Stimulated activated memory B cell treated with anti-CD40 and anti-IgM and Interleukin-4, amounts not matched to agents 10 μg/mL and 1 μg/mL and 100 μg/mL, for 72 hours (primary cell): ENCODE data around the gene CDH13.

Source experiments
- ATAC-seq: fragments of 150-1000 bp; cut with Tn5 transposase; 2 replicates; pipeline ENCODE4 v1.10.0; 2021
- H3K27ac Mint-ChIP-seq: one replicate; pipeline ENCODE4 v1.8.0; 2022; ENCODE audit warnings: mild to moderate bottlenecking, mixed read lengths
- H3K27me3 Mint-ChIP-seq: one replicate; pipeline ENCODE4 v1.8.0; 2022; ENCODE audit warnings: mixed read lengths
- H3K36me3 Mint-ChIP-seq: one replicate; pipeline ENCODE4 v1.8.0; 2022; ENCODE audit warnings: mixed read lengths
- H3K4me1 Mint-ChIP-seq: one replicate; pipeline ENCODE4 v1.8.0; 2022; ENCODE audit warnings: mixed read lengths
- H3K4me3 Mint-ChIP-seq: one replicate; pipeline ENCODE4 v1.8.0; 2022; ENCODE audit warnings: mild to moderate bottlenecking, moderate library complexity, mixed read lengths
- H3K9me3 Mint-ChIP-seq: one replicate; pipeline ENCODE4 v1.8.0; 2022; ENCODE audit warnings: mixed read lengths

CDH13 gene

GRCh38 chr16:83393196-83393981, 766.6 kb downstream of the CDH13 start:
- Mint-ChIP-seq H3K9me3 (peaks cover 19% of the 10 kb centered on the region), H3K4me3 (no peak overlapping the region), H3K27ac (no peak overlapping the region), H3K27me3 (peaks cover 11% of the 10 kb centered on the region), H3K36me3 (no peaks in the 10 kb centered on the region), H3K4me1 (no peaks in the 10 kb centered on the region)
- no peak for ATAC-seq

- no peak for ATAC-seq
- H3K27ac Mint-ChIP-seq = no peak overlapping the region
- no peaks in the 10 kb centered on the region for H3K4me1 Mint-ChIP-seq
- H3K36me3 Mint-ChIP-seq = no peaks in the 10 kb centered on the region
- peaks cover 7% of the 10 kb centered on the region for H3K27me3 Mint-ChIP-seq
- peaks cover 19% of the 10 kb centered on the region for H3K9me3 Mint-ChIP-seq
- H3K4me3 Mint-ChIP-seq = no peak overlapping the region
Observed at GRCh38 chr16:83397601-83398291, 771.0 kb downstream of the CDH13 start.

GRCh38 chr16:83400234-83400633, 773.5 kb downstream of the CDH13 start:
- H3K27ac Mint-ChIP-seq = no peak overlapping the region
- ATAC-seq = no peak
- peaks cover 10% of the 10 kb centered on the region for H3K9me3 Mint-ChIP-seq
- no peaks in the 10 kb centered on the region for H3K36me3 Mint-ChIP-seq
- no peak overlapping the region for H3K4me3 Mint-ChIP-seq
- peaks cover 11% of the 10 kb centered on the region for H3K27me3 Mint-ChIP-seq
- no peaks in the 10 kb centered on the region for H3K4me1 Mint-ChIP-seq

GRCh38 chr16:83402160-83402814, 775.5 kb downstream of the CDH13 start:
- no peak overlapping the region for H3K4me3 Mint-ChIP-seq
- no peaks in the 10 kb centered on the region for H3K4me1 Mint-ChIP-seq
- no peaks in the 10 kb centered on the region for H3K9me3 Mint-ChIP-seq
- no peaks in the 10 kb centered on the region for H3K36me3 Mint-ChIP-seq
- no peak for ATAC-seq
- peaks cover 24% of the 10 kb centered on the region for H3K27me3 Mint-ChIP-seq
- H3K27ac Mint-ChIP-seq = no peak overlapping the region

- no peaks in the 10 kb centered on the region for H3K9me3 Mint-ChIP-seq
- no peak overlapping the region for H3K4me3 Mint-ChIP-seq
- H3K27me3 Mint-ChIP-seq = peaks cover 24% of the 10 kb centered on the region
- no peaks in the 10 kb centered on the region for H3K36me3 Mint-ChIP-seq
- H3K4me1 Mint-ChIP-seq = no peaks in the 10 kb centered on the region
- no peak for ATAC-seq
- no peak overlapping the region for H3K27ac Mint-ChIP-seq
Observed at GRCh38 chr16:83402967-83403366, 776.2 kb downstream of the CDH13 start.

GRCh38 chr16:83403761-83404160, 777.0 kb downstream of the CDH13 start:
- no peaks in the 10 kb centered on the region for H3K4me1 Mint-ChIP-seq

GRCh38 chr16:83404261-83404660, 777.5 kb downstream of the CDH13 start:
- Mint-ChIP-seq H3K36me3 (no peaks in the 10 kb centered on the region), H3K27ac (no peak overlapping the region), H3K27me3 (peaks cover 24% of the 10 kb centered on the region), H3K4me1 (no peaks in the 10 kb centered on the region), H3K4me3 (no peak overlapping the region), H3K9me3 (no peaks in the 10 kb centered on the region)
- ATAC-seq = no peak

More at GRCh38 chr16:83403761-83404160, 777.0 kb downstream of the CDH13 start:
- Mint-ChIP-seq H3K4me3 (no peak overlapping the region), H3K27me3 (peaks cover 24% of the 10 kb centered on the region), H3K36me3 (no peaks in the 10 kb centered on the region), H3K9me3 (no peaks in the 10 kb centered on the region), H3K27ac (no peak overlapping the region)
- no peak for ATAC-seq

GRCh38 chr16:83407928-83408327, 781.2 kb downstream of the CDH13 start:
- Mint-ChIP-seq H3K4me3 (no peak overlapping the region), H3K36me3 (no peaks in the 10 kb centered on the region), H3K27me3 (peaks cover 24% of the 10 kb centered on the region), H3K9me3 (no peaks in the 10 kb centered on the region), H3K27ac (no peak overlapping the region), H3K4me1 (no peaks in the 10 kb centered on the region)
- ATAC-seq = no peak

GRCh38 chr16:83409347-83409746, 782.6 kb downstream of the CDH13 start:
- no peak overlapping the region for H3K4me3 Mint-ChIP-seq
- no peaks in the 10 kb centered on the region for H3K4me1 Mint-ChIP-seq
- no peak for ATAC-seq
- no peaks in the 10 kb centered on the region for H3K9me3 Mint-ChIP-seq
- no peaks in the 10 kb centered on the region for H3K36me3 Mint-ChIP-seq
- no peak overlapping the region for H3K27ac Mint-ChIP-seq
- H3K27me3 Mint-ChIP-seq = peaks cover 22% of the 10 kb centered on the region

GRCh38 chr16:83418565-83418964, 791.8 kb downstream of the CDH13 start:
- H3K4me3 Mint-ChIP-seq = no peak overlapping the region
- no peaks in the 10 kb centered on the region for H3K36me3 Mint-ChIP-seq
- peaks cover 13% of the 10 kb centered on the region for H3K27me3 Mint-ChIP-seq
- H3K27ac Mint-ChIP-seq = no peak overlapping the region
- ATAC-seq = no peak
- no peaks in the 10 kb centered on the region for H3K4me1 Mint-ChIP-seq
- no peaks in the 10 kb centered on the region for H3K9me3 Mint-ChIP-seq

GRCh38 chr16:83420206-83420760, 793.5 kb downstream of the CDH13 start:
- Mint-ChIP-seq H3K4me3 (no peak overlapping the region), H3K9me3 (peaks cover 2% of the 10 kb centered on the region), H3K36me3 (no peaks in the 10 kb centered on the region), H3K4me1 (no peaks in the 10 kb centered on the region), H3K27ac (no peak overlapping the region), H3K27me3 (peaks cover 5% of the 10 kb centered on the region)
- no peak for ATAC-seq

GRCh38 chr16:83433201-83433600, 806.4 kb downstream of the CDH13 start:
- H3K9me3 Mint-ChIP-seq = no peaks in the 10 kb centered on the region
- no peak overlapping the region for H3K27ac Mint-ChIP-seq
- no peak overlapping the region for H3K4me3 Mint-ChIP-seq
- H3K4me1 Mint-ChIP-seq = no peaks in the 10 kb centered on the region
- peaks cover 9% of the 10 kb centered on the region for H3K27me3 Mint-ChIP-seq
- ATAC-seq = no peak
- H3K36me3 Mint-ChIP-seq = no peaks in the 10 kb centered on the region

GRCh38 chr16:83437036-83437435, 810.3 kb downstream of the CDH13 start:
- Mint-ChIP-seq H3K36me3 (no peaks in the 10 kb centered on the region), H3K4me3 (no peak overlapping the region), H3K27ac (no peak overlapping the region), H3K9me3 (no peaks in the 10 kb centered on the region), H3K4me1 (no peaks in the 10 kb centered on the region), H3K27me3 (peaks cover 17% of the 10 kb centered on the region)
- no peak for ATAC-seq

- no peak for ATAC-seq
- Mint-ChIP-seq H3K36me3 (no peaks in the 10 kb centered on the region), H3K4me1 (no peaks in the 10 kb centered on the region), H3K27me3 (peaks cover 17% of the 10 kb centered on the region), H3K9me3 (no peaks in the 10 kb centered on the region), H3K4me3 (no peak overlapping the region), H3K27ac (no peak overlapping the region)
Observed at GRCh38 chr16:83438326-83438725, 811.6 kb downstream of the CDH13 start.

GRCh38 chr16:83439412-83439811, 812.6 kb downstream of the CDH13 start:
- no peak overlapping the region for H3K4me3 Mint-ChIP-seq
- H3K4me1 Mint-ChIP-seq = no peaks in the 10 kb centered on the region
- H3K27ac Mint-ChIP-seq = no peak overlapping the region
- H3K27me3 Mint-ChIP-seq = peaks cover 17% of the 10 kb centered on the region
- H3K9me3 Mint-ChIP-seq = no peaks in the 10 kb centered on the region
- ATAC-seq = no peak
- H3K36me3 Mint-ChIP-seq = no peaks in the 10 kb centered on the region
